GM19025 (cell line): Measurements from ENCODE around the gene PLCZ1.

ENCODE experiments used
- ATAC-seq: cut with Tn5 transposase; IDR thresholded peaks from one replicate; pipeline ENCODE4 v1.9.1; 2021; ENCODE audit warnings: mild to moderate bottlenecking, low read depth, moderate library complexity; ENCODE audit not compliant: unreplicated experiment

The PLCZ1 gene

GRCh38 chr12:18640321-18640955, 97.4 kb downstream of the PLCZ1 start:
- no peak for ATAC-seq

GRCh38 chr12:18634382-18634781, 103.4 kb downstream of the PLCZ1 start:
- no peak for ATAC-seq
